Prostate gland (tissue), 2 donors: ENCODE measurements around the gene SLC23A1.

Source experiments
- CTCF ChIP-seq, 4 experiments: fragments of 200-600 bp in 2 of 4; fragments of 450-650 bp in 2 of 4; sonication (generic) in 2 of 4; IDR thresholded peaks; 1 replicate in 3 of 4; 2 replicates in 1 of 4; pipeline ENCODE4 v1.5.1; 2016 to 2019; ENCODE audit warnings: antibody characterized with exemption in 4 of 4, mild to moderate bottlenecking in 2 of 4, moderate library complexity in 2 of 4
- POLR2A ChIP-seq: fragments of 450-650 bp; IDR thresholded peaks from one replicate; pipeline ENCODE4 v1.6.1; 2016; ENCODE audit warnings: antibody characterized with exemption, mild to moderate bottlenecking

- TF ChIP-seq POLR2A = no peak
- TF ChIP-seq CTCF (IDR thresholded peaks at IDR 0.05) = no peak
These were observed 25.1 kb upstream of the SLC23A1 start for GRCh38 chr5:139408191-139408590.
